Neural progenitor cell (in vitro differentiated cells): Measurements from ENCODE around the gene FOLR1.

ENCODE experiments used
- EZH2 ChIP-seq: fragments of 200-600 bp; sonication (generic); IDR thresholded peaks from 2 replicates; pipeline ENCODE4 v1.6.1; 2017; ENCODE audit warnings: antibody characterized with exemption, mild to moderate bottlenecking, moderate library complexity
- TF ChIP-seq, protein P1 (sequence below): fragments of 200-600 bp; sonication (generic); IDR thresholded peaks from 2 replicates; pipeline ENCODE4 v1.5.1; 2017; ENCODE audit warnings: antibody characterized with exemption, mild to moderate bottlenecking

DNA sequence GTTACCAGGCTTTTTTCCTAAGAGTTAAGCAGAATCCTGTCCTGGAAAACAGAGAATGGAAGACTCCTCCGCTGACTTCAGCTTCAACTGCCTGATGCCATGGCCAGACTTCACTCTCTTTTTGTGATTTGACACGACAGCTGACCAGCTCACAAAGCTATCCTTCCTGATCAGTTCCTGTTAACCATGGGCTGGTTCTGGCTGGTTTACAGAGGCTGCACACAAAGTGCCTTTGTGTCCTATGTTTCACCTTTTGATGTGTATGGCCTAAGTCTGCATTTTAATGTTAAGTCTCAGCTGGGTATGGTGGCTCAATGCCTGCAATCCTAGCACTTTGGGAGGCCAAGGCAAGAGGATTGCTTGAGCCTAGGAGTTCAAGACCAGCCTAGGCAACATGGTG lies 45.3 kb upstream of the FOLR1 start:
- TF ChIP-seq, protein P1, sequence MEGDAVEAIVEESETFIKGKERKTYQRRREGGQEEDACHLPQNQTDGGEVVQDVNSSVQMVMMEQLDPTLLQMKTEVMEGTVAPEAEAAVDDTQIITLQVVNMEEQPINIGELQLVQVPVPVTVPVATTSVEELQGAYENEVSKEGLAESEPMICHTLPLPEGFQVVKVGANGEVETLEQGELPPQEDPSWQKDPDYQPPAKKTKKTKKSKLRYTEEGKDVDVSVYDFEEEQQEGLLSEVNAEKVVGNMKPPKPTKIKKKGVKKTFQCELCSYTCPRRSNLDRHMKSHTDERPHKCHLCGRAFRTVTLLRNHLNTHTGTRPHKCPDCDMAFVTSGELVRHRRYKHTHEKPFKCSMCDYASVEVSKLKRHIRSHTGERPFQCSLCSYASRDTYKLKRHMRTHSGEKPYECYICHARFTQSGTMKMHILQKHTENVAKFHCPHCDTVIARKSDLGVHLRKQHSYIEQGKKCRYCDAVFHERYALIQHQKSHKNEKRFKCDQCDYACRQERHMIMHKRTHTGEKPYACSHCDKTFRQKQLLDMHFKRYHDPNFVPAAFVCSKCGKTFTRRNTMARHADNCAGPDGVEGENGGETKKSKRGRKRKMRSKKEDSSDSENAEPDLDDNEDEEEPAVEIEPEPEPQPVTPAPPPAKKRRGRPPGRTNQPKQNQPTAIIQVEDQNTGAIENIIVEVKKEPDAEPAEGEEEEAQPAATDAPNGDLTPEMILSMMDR = no peak
- TF ChIP-seq EZH2 = no peak
